Amniotic epithelial cell (primary cell): Measurements from ENCODE around the gene SPDYE1.

Source experiments
- DNase-seq: peaks from one replicate; pipeline ENCODE4 v3.0.0-alpha.2; 2010; ENCODE audit warnings: low read depth

Gene SPDYE1

GRCh38 chr7:44044315-44045225 lies 46.9 kb downstream of the SPDYE1 start, which contains the start of gene DBNL:
Gene DBNL, plus strand, starts transcription at chr7:44044702. Its CDS starts 36 bp downstream, at chr7:44044738.
- peak; percentile 74 for DNase-seq

- DNase-seq: no peak
Measured at GRCh38 chr7:44045226-44046014, 47.7 kb downstream of the SPDYE1 start.

- DNase-seq: no peak
Measured at GRCh38 chr7:44046321-44047061, 48.8 kb downstream of the SPDYE1 start.

- DNase-seq: no peak
Measured at GRCh38 chr7:44048031-44048795, 50.5 kb downstream of the SPDYE1 start.

- no peak for DNase-seq
Measured at GRCh38 chr7:44050121-44050914, 52.6 kb downstream of the SPDYE1 start.

- DNase-seq: no peak
Measured at GRCh38 chr7:44050915-44051560, 53.3 kb downstream of the SPDYE1 start.

- DNase-seq: no peak
Measured at GRCh38 chr7:44051611-44052220, 54.0 kb downstream of the SPDYE1 start.

GRCh38 chr7:44052771-44053365 lies 55.2 kb downstream of the SPDYE1 start:
- DNase-seq: no peak

- no peak for DNase-seq
Measured at GRCh38 chr7:44056681-44057080, 59.0 kb downstream of the SPDYE1 start.

- no peak for DNase-seq
Measured at GRCh38 chr7:44057181-44057848, 59.6 kb downstream of the SPDYE1 start.

GRCh38 chr7:44057849-44058758 lies 60.4 kb downstream of the SPDYE1 start:
- no peak for DNase-seq

GRCh38 chr7:44058759-44059218 lies 61.1 kb downstream of the SPDYE1 start:
- DNase-seq: no peak

GRCh38 chr7:44059219-44060090 lies 61.8 kb downstream of the SPDYE1 start:
- no peak for DNase-seq
